HepG2 (cell line): Measurements from ENCODE around the gene ACSM6. TPM values are rescaled to one million over a fixed set of nuclear protein-coding genes. Genes with fewer than 3 reads are reported as not detected.

Experiments used
- CBX1 ChIP-seq: IDR thresholded peaks from one replicate; pipeline ENCODE4 v1.6.1; 2016; ENCODE audit warnings: antibody characterized with exemption, low read depth
- FOXA1 ChIP-seq, 2 experiments: fragments of 450-650 bp in 1 of 2; sonication (generic) in 1 of 2; formaldehyde crosslinking in 1 of 2; IDR thresholded peaks; 2 replicates each; pipeline versions ENCODE4 v1.4.0 to v1.6.1; 2016 to 2020; ENCODE audit warnings: missing genetic modification reagents in 1 of 2
- GFI1 ChIP-seq: sonication (generic); formaldehyde crosslinking; IDR thresholded peaks from 2 replicates; pipeline ENCODE4 v1.5.0; 2020; ENCODE audit warnings: missing genetic modification reagents, mild to moderate bottlenecking, borderline replicate concordance
- GLMP ChIP-seq: sonication (generic); formaldehyde crosslinking; IDR thresholded peaks from 2 replicates; pipeline ENCODE4 v1.9.0; 2021; ENCODE audit warnings: missing genetic modification reagents, mild to moderate bottlenecking, borderline replicate concordance
- IRF2 ChIP-seq: IDR thresholded peaks from 2 replicates; pipeline ENCODE4 v1.6.1; 2018; ENCODE audit warnings: missing genetic modification reagents, missing compliant biosample characterization
- KAT8 ChIP-seq: IDR thresholded peaks from 2 replicates; pipeline ENCODE4 v1.6.1; 2016; ENCODE audit warnings: missing genetic modification reagents, missing compliant biosample characterization
- RARA ChIP-seq: IDR thresholded peaks from 2 replicates; pipeline ENCODE4 v1.6.1; 2016; ENCODE audit warnings: missing genetic modification reagents, missing compliant biosample characterization
- SMC3 ChIP-seq: IDR thresholded peaks from 2 replicates; pipeline ENCODE4 v1.6.1; 2011; ENCODE audit warnings: low read length, improper control_type of control experiment
- ZNF317 ChIP-seq: sonication (generic); formaldehyde crosslinking; IDR thresholded peaks from 2 replicates; pipeline ENCODE4 v1.5.0; 2020; ENCODE audit warnings: mild to moderate bottlenecking, missing genetic modification reagents
- ZNF407 ChIP-seq: sonication (generic); formaldehyde crosslinking; IDR thresholded peaks from one replicate; pipeline ENCODE4 v1.5.1; 2020; ENCODE audit warnings: mild to moderate bottlenecking, missing genetic modification reagents; ENCODE audit errors: not compliant biosample characterization
- ZNF615 ChIP-seq: sonication (generic); formaldehyde crosslinking; IDR thresholded peaks from 2 replicates; pipeline ENCODE4 v1.5.0; 2020; ENCODE audit warnings: mild to moderate bottlenecking, missing genetic modification reagents, borderline replicate concordance
- ZNF652 ChIP-seq: IDR thresholded peaks from 2 replicates; pipeline ENCODE4 v1.6.1; 2016; ENCODE audit warnings: low read depth, borderline replicate concordance
- polyA plus RNA-seq, 8 experiments: library from polyadenylated mRNA; depleted of rRNA in 3 of 8; stranded (reverse) in 7 of 8; unstranded in 1 of 8; fragments of >200 nt; fragmentation: Illumina TruSeq in 4 of 8; extraction: Trizol in 4 of 8; gene quantifications; 2 replicates each; pipeline versions ENCODE4 v1.2.1 to v1.2.3, GENCODE V29; 2011 to 2016; ENCODE audit warnings: low read depth in 4 of 8, missing spikeins in 1 of 8, mixed read lengths in 1 of 8; ENCODE audit not compliant: insufficient read depth in 1 of 8
- total RNA-seq, 5 experiments: library from RNA; depleted of rRNA; stranded (reverse); fragments of >200 nt; fragmentation: Illumina TruSeq; extraction: Trizol; gene quantifications; 2 replicates each; pipeline ENCODE4 v1.2.3, GENCODE V29; 2016; ENCODE audit warnings: low read depth in 1 of 5
- TF ChIP-seq, protein P1 (sequence below): sonication (generic); formaldehyde crosslinking; IDR thresholded peaks from 2 replicates; pipeline ENCODE4 v1.5.0; 2020; ENCODE audit warnings: mild to moderate bottlenecking, missing genetic modification reagents, borderline replicate concordance

The ACSM6 gene
- total and polyA plus RNA-seq, 2 of the 13 experiments (the other 11 are each of a cell fraction or from before 2014, with no cell fraction given): not detected

DNA sequence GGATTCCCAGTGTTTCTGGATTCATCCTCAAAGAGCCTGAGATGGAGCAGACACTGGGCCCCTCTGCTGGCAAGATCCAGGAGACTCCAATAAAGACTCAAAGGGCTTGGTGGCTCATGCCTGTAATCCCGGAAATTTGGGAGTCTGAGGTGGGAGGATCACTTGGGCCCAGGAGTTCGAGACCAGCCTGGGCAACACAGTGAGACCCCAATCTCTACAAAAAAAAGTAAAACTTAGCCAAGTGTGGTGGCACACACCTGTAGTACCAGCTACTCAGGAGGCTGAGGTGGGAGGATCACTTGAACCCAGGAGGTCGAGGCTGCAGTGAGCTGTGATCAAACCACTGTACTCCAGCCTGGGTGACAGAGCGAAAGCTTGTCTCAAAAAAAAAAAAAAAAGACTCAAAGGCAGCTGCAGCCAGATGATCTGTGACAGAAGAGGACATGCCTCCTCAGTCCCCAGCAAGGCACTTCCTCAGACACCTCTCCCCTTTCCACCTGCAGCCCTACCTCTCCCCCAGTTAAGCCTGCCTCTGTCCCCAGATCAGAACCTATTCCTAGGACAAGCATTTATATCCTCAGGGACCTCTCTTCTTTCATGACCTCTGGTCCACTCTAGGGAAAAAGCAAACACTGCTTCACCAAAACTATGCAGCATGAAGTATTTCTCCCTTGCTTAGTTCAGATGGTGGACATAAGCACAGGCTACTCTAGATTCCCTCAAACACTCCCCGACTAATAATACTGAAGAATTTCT is 68.9 kb downstream of the ACSM6 start (continued):
- no peak for TF ChIP-seq IRF2 (CRISPR knock-in tag)
- TF ChIP-seq GFI1 (CRISPR knock-in tag): no peak
- no peak for TF ChIP-seq CBX1
- peak; percentile 15; the same call in 1 of the 2 replicates for TF ChIP-seq SMC3
- no peak for TF ChIP-seq FOXA1 (IDR thresholded peaks at IDR 0.05)
- no peak for TF ChIP-seq FOXA1 (CRISPR knock-in tag; IDR thresholded peaks at IDR 0.05)
- TF ChIP-seq ZNF615: no peak
- TF ChIP-seq, protein P1, sequence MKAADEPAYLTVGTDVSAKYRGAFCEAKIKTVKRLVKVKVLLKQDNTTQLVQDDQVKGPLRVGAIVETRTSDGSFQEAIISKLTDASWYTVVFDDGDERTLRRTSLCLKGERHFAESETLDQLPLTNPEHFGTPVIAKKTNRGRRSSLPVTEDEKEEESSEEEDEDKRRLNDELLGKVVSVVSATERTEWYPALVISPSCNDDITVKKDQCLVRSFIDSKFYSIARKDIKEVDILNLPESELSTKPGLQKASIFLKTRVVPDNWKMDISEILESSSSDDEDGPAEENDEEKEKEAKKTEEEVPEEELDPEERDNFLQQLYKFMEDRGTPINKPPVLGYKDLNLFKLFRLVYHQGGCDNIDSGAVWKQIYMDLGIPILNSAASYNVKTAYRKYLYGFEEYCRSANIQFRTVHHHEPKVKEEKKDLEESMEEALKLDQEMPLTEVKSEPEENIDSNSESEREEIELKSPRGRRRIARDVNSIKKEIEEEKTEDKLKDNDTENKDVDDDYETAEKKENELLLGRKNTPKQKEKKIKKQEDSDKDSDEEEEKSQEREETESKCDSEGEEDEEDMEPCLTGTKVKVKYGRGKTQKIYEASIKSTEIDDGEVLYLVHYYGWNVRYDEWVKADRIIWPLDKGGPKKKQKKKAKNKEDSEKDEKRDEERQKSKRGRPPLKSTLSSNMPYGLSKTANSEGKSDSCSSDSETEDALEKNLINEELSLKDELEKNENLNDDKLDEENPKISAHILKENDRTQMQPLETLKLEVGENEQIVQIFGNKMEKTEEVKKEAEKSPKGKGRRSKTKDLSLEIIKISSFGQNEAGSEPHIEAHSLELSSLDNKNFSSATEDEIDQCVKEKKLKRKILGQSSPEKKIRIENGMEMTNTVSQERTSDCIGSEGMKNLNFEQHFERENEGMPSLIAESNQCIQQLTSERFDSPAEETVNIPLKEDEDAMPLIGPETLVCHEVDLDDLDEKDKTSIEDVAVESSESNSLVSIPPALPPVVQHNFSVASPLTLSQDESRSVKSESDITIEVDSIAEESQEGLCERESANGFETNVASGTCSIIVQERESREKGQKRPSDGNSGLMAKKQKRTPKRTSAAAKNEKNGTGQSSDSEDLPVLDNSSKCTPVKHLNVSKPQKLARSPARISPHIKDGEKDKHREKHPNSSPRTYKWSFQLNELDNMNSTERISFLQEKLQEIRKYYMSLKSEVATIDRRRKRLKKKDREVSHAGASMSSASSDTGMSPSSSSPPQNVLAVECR (CRISPR knock-in tag): no peak
- 0 out of 2 replicates have a peak, but pooled peaks have one; percentile 28 for TF ChIP-seq RARA (CRISPR knock-in tag)
- TF ChIP-seq ZNF407: no peak
- 0 out of 2 replicates have a peak, but pooled peaks have one; percentile 19 for TF ChIP-seq KAT8 (CRISPR knock-in tag)
- no peak for TF ChIP-seq ZNF317 (CRISPR knock-in tag)
- no peak for TF ChIP-seq GLMP
- TF ChIP-seq ZNF652 (CRISPR knock-in tag): no peak
